HepG2 (cell line): ENCODE results near the gene SEMA3G. TPM values are rescaled to one million over a fixed set of nuclear protein-coding genes. Genes with fewer than 3 reads are reported as not detected.

Source experiments
- ATAC-seq: fragments of 200-7000 bp; cut with Tn5 transposase; 3 replicates; pipeline ENCODE4 v1.9.1; 2020; ENCODE audit warnings: mild to moderate bottlenecking, moderate library complexity
- BruUV-seq: library from RNA; stranded (reverse); fragments of 400-500 nt; replicated peaks from 2 replicates; lab custom pipeline; 2021; lab: Mats Ljungman, UMichigan
- CTCF ChIA-PET: fragments of 300-600 bp; formaldehyde crosslinking; extraction: SDS; loops from one replicate; lab custom pipeline; 2021; ENCODE audit warnings: low total read pairs, inconsistent platforms, low intra/inter-chr PET ratio; lab: Yijun Ruan, JAX
- POLR2A ChIA-PET: fragments of 350-600 bp; sonication (Branson Sonifier 250); formaldehyde crosslinking; loops from one replicate; lab custom pipeline; 2020; ENCODE audit warnings: antibody characterized with exemption, inconsistent platforms; lab: Yijun Ruan, JAX
- DNase-seq: peaks from one replicate; pipeline ENCODE4 v3.0.0-alpha.2; 2015; ENCODE audit warnings: low spot score
- FAIRE-seq: peaks from 3 replicates; lab custom pipeline; 2011; peaks lifted over from hg19 to GRCh38; lab: Jason Lieb, UNC
- H2AFZ ChIP-seq: one replicate; pipeline ENCODE4 v1.6.1; 2011; ENCODE audit warnings: low read length, inconsistent platforms
- H3K27ac ChIP-seq: fragments of 300-600 bp; 3 replicates; pipeline ENCODE4 v1.8.0; 2011; ENCODE audit warnings: mixed run types, mild to moderate bottlenecking, mixed read lengths, low read length, inconsistent platforms; ENCODE audit not compliant: insufficient read depth; ENCODE audit errors: extremely low read length
- H3K27me3 ChIP-seq, 2 experiments: fragments of 200-600 bp in 1 of 2; 2 replicates in 1 of 2; 3 replicates in 1 of 2; pipeline versions ENCODE4 v1.6.0 to v1.8.0; 2011; ENCODE audit warnings: low read length in 2 of 2, mild to moderate bottlenecking in 2 of 2, moderate library complexity in 2 of 2, inconsistent platforms in 1 of 2; ENCODE audit not compliant: insufficient read depth in 2 of 2, control insufficient read depth in 1 of 2
- H3K36me3 ChIP-seq, 2 experiments: fragments of 200-600 bp in 1 of 2; replicated peaks in 1 of 2; 2 replicates in 1 of 2; 3 replicates in 1 of 2; pipeline versions ENCODE4 v1.5.1 to v1.8.0; 2011; ENCODE audit warnings: low read length in 2 of 2, inconsistent platforms in 1 of 2; ENCODE audit not compliant: insufficient read depth in 2 of 2, control insufficient read depth in 1 of 2
- H3K4me1 ChIP-seq: 2 replicates; pipeline ENCODE4 v1.5.1; 2012; ENCODE audit warnings: low read length, inconsistent platforms; ENCODE audit not compliant: insufficient read depth
- H3K4me2 ChIP-seq: 2 replicates; pipeline ENCODE4 v1.6.0; 2011; ENCODE audit warnings: low read depth, low read length, inconsistent platforms
- H3K4me3 ChIP-seq, 3 experiments: fragments of 200-600 bp in 1 of 3; sonication (generic), shearing (Covaris generic) in 1 of 3; replicated peaks in 1 of 3; 2 replicates each; pipeline ENCODE4 v1.5.1; 2011 to 2016; ENCODE audit warnings: low read length in 3 of 3, inconsistent platforms in 2 of 3, low read depth in 2 of 3, mild to moderate bottlenecking in 2 of 3, control low read depth in 1 of 3, mixed read lengths in 1 of 3; ENCODE audit not compliant: insufficient read depth in 1 of 3
- H3K79me2 ChIP-seq: one replicate; pipeline ENCODE4 v1.6.1; 2011; ENCODE audit warnings: low read length, inconsistent platforms; ENCODE audit not compliant: insufficient read depth
- H3K9ac ChIP-seq: 2 replicates; pipeline ENCODE4 v1.6.0; 2011; ENCODE audit warnings: mild to moderate bottlenecking, low read depth, low read length, inconsistent platforms; ENCODE audit not compliant: insufficient read depth
- H3K9me3 ChIP-seq: 2 replicates; pipeline ENCODE4 v1.5.1; 2012; ENCODE audit warnings: mild to moderate bottlenecking, low read length
- H4K20me1 ChIP-seq: 2 replicates; pipeline ENCODE4 v1.6.0; 2011; ENCODE audit warnings: inconsistent platforms, mild to moderate bottlenecking, low read length, moderate library complexity; ENCODE audit not compliant: insufficient read depth
- HDAC6 ChIP-seq: fragments of 200-600 bp; sonication (generic); IDR thresholded peaks from 2 replicates; pipeline ENCODE4 v1.7.0; 2017; ENCODE audit warnings: mild to moderate bottlenecking, antibody characterized with exemption, low read length, low read depth
- HMGXB3 ChIP-seq: sonication (generic); formaldehyde crosslinking; IDR thresholded peaks from 2 replicates; pipeline ENCODE4 v1.4.0; 2020; ENCODE audit warnings: missing genetic modification reagents, borderline replicate concordance
- LCORL ChIP-seq, 2 experiments: fragments of 450-650 bp in 1 of 2; sonication (generic) in 1 of 2; formaldehyde crosslinking in 1 of 2; IDR thresholded peaks; 2 replicates each; pipeline versions ENCODE4 v1.5.0 to v1.6.1; 2017 to 2020; ENCODE audit warnings: antibody characterized with exemption in 1 of 2, missing genetic modification reagents in 1 of 2
- PPARG ChIP-seq: conservative IDR thresholded peaks from 2 replicates; pipeline ENCODE4 v1.6.1; 2016; ENCODE audit warnings: missing biosample characterization, missing genetic modification reagents
- RFXAP ChIP-seq: sonication (generic); formaldehyde crosslinking; IDR thresholded peaks from 2 replicates; pipeline ENCODE4 v1.4.0; 2020; ENCODE audit warnings: missing genetic modification reagents, borderline replicate concordance
- ZBTB20 ChIP-seq: sonication (generic); formaldehyde crosslinking; IDR thresholded peaks from 2 replicates; pipeline ENCODE4 v1.8.1; 2023; ENCODE audit warnings: missing genetic modification reagents, low read depth, mild to moderate bottlenecking, borderline replicate concordance
- ZBTB25 ChIP-seq: IDR thresholded peaks from 2 replicates; pipeline ENCODE4 v1.6.1; 2018; ENCODE audit warnings: missing genetic modification reagents
- ZBTB46 ChIP-seq: sonication (generic); formaldehyde crosslinking; IDR thresholded peaks from 2 replicates; pipeline ENCODE4 v1.4.0; 2020; ENCODE audit warnings: mild to moderate bottlenecking, missing genetic modification reagents, borderline replicate concordance
- ZNF10 ChIP-seq: sonication (generic); formaldehyde crosslinking; IDR thresholded peaks from 2 replicates; pipeline ENCODE4 v1.4.0; 2020; ENCODE audit warnings: mild to moderate bottlenecking, low read depth, missing genetic modification reagents, borderline replicate concordance
- ZNF180 ChIP-seq: sonication (generic); formaldehyde crosslinking; IDR thresholded peaks from 2 replicates; pipeline ENCODE4 v1.4.0; 2020; ENCODE audit warnings: low read depth, missing genetic modification reagents, borderline replicate concordance
- ZSCAN9 ChIP-seq: IDR thresholded peaks from 2 replicates; pipeline ENCODE4 v1.6.1; 2016; ENCODE audit warnings: borderline replicate concordance
- WGBS: methylation state at CpG from one replicate; pipeline ENCODE4 v1.1.6; 2017; ENCODE audit warnings: low lambda C conversion rate; 5-methylcytosine and 5-hydroxymethylcytosine counted together
- in situ Hi-C: cut with HindIII; loops from 2 replicates; pipeline ENCODE4 v1.10.0; 2017; ENCODE audit warnings: low pct_unique_long_range_greater_than_20kb; ENCODE audit not compliant: extremely low pct_ligation_motif_present
- intact Hi-C: fragments of 100-400 bp; cut with micrococcal nuclease; formaldehyde crosslinking; loops from one replicate; pipeline ENCODE4 v1.10.0; 2022; ENCODE audit not compliant: unreplicated experiment
- polyA plus RNA-seq, 8 experiments: library from polyadenylated mRNA; depleted of rRNA in 3 of 8; stranded (reverse) in 7 of 8; unstranded in 1 of 8; fragments of >200 nt; fragmentation: Illumina TruSeq in 4 of 8; extraction: Trizol in 4 of 8; gene quantifications; 2 replicates each; pipeline versions ENCODE4 v1.2.1 to v1.2.3, GENCODE V29; 2011 to 2016; ENCODE audit warnings: low read depth in 4 of 8, missing spikeins in 1 of 8, mixed read lengths in 1 of 8; ENCODE audit not compliant: insufficient read depth in 1 of 8
- total RNA-seq, 5 experiments: library from RNA; depleted of rRNA; stranded (reverse); fragments of >200 nt; fragmentation: Illumina TruSeq; extraction: Trizol; gene quantifications; 2 replicates each; pipeline ENCODE4 v1.2.3, GENCODE V29; 2016; ENCODE audit warnings: low read depth in 1 of 5

Gene SEMA3G
- total and polyA plus RNA-seq, 2 of the 13 experiments (the other 11 are each of a cell fraction or from before 2014, with no cell fraction given) = 6.1 to 8.3 TPM

GRCh38 chr3:52453496-52454249 is 8.8 kb upstream of the SEMA3G start, which contains the start of gene TNNC1 (continued):
- TF ChIP-seq ZNF180 (CRISPR knock-in tag) = no peak
- no peak for TF ChIP-seq LCORL (IDR thresholded peaks at IDR 0.05)
- peak; percentile 56; the same call in 1 of the 2 replicates for TF ChIP-seq LCORL (CRISPR knock-in tag; IDR thresholded peaks at IDR 0.05)
- no peak for TF ChIP-seq ZSCAN9
- no peak for TF ChIP-seq ZNF10
- TF ChIP-seq PPARG = no peak
- no peak for TF ChIP-seq ZBTB25 (CRISPR knock-in tag)
- no peak for TF ChIP-seq ZBTB46 (CRISPR knock-in tag)

GRCh38 chr3:52452570-52453221 is 7.8 kb upstream of the SEMA3G start:
- in situ Hi-C loops = loop anchor here (10.0 kb wide), 1 partner anchor 232 kb away; the partner anchor contains the start of genes GNL3 and PBRM1
- FAIRE-seq (peak; percentile 34), ATAC-seq (peak; percentile 11), DNase-seq (peak; percentile 32)
- intact Hi-C loops = no loop called here
- no TSS peak for BruUV-seq
- H3K4me1 ChIP-seq = peaks cover 92% of the 10 kb centered on the region
- CTCF ChIA-PET = no interaction called here
- H3K79me2 ChIP-seq = peaks cover 18% of the 10 kb centered on the region
- 4% methylated on average over 5 of the region's 11 CpGs for WGBS
- peak overlapping the region in 2 of 3 experiments; percentile 48 to 92; a peak in 4 of 6 replicates for H3K4me3 ChIP-seq
- H3K27ac ChIP-seq = no peak overlapping the region
- no peaks in the 10 kb centered on the region; a peak in 1 of 5 replicates for H3K27me3 ChIP-seq
- peak overlapping the region; percentile 93 for H3K4me2 ChIP-seq
- H3K36me3 ChIP-seq = peaks cover 0 to 3% of the 10 kb centered on the region in 2 experiments; a peak in 1 of 5 replicates
- POLR2A ChIA-PET = interaction anchor here (1.5 kb wide), 1 partner anchor 83 kb away, joined by 4 read pairs; the partner anchor contains the start of gene UQCC5
- no peaks in the 10 kb centered on the region for H4K20me1 ChIP-seq
- peak overlapping the region; percentile 43; the same call in 1 of the 2 replicates for H3K9ac ChIP-seq
- H3K9me3 ChIP-seq = no peaks in the 10 kb centered on the region
- no peak overlapping the region for H2AFZ ChIP-seq
- TF ChIP-seq HDAC6 (no peak), HMGXB3 (CRISPR knock-in tag) (no peak), ZBTB20 (CRISPR knock-in tag) (no peak), RFXAP (no peak)
